HCT116 (cell line): ENCODE measurements around the gene SLX1A. TPM values are rescaled to one million over a fixed set of nuclear protein-coding genes. Genes with fewer than 3 reads are reported as not detected.

Experiments used
- ATAC-seq: fragments of 200-7000 bp; cut with Tn5 transposase; 2 replicates; pipeline ENCODE4 v1.9.1; 2020; ENCODE audit warnings: mild to moderate bottlenecking, moderate library complexity
- BruUV-seq: library from RNA; stranded (reverse); fragments of 400-500 nt; replicated peaks from 2 replicates; lab custom pipeline; 2021; lab: Mats Ljungman, UMichigan
- CTCF ChIA-PET: fragments of 300-600 bp; sonication (Branson Sonifier 250); formaldehyde crosslinking; loops from one replicate; lab custom pipeline; 2021; ENCODE audit warnings: antibody characterized with exemption; lab: Charles Lee
- POLR2A ChIA-PET: fragments of 300-600, 350-600 bp; sonication (Branson Sonifier 250); formaldehyde crosslinking; loops from one replicate; lab custom pipeline; 2021; ENCODE audit warnings: antibody characterized with exemption; lab: Charles Lee
- RAD21 ChIA-PET, 2 experiments: fragments of 300-600 bp; sonication (Branson Sonifier 250); formaldehyde crosslinking; loops; one replicate each; lab custom pipeline; 2023; ENCODE audit warnings: low total read pairs in 2 of 2; ENCODE audit not compliant: uncharacterized antibody in 2 of 2, unreplicated experiment in 2 of 2, low non-redundant PET in 1 of 2; lab: Charles Lee
- DNase-seq: peaks from one replicate; pipeline ENCODE4 v3.0.0-alpha.2; 2010; ENCODE audit warnings: low read depth, low spot score
- H2AFZ ChIP-seq: fragments of 200-600 bp; shearing (Covaris generic), sonication (generic); 2 replicates; pipeline ENCODE4 v1.6.1; 2017; ENCODE audit warnings: low read depth, mixed run types, mixed read lengths, antibody characterized with exemption, low read length; ENCODE audit not compliant: poor library complexity, severe bottlenecking
- H3K27ac ChIP-seq: 2 replicates; pipeline ENCODE4 v1.5.1; 2012; ENCODE audit warnings: low read depth, low read length
- H3K27me3 ChIP-seq: fragments of 200-600 bp; sonication (generic); 2 replicates; pipeline ENCODE4 v1.6.1; 2016; ENCODE audit warnings: mixed run types, low read length, mixed read lengths; ENCODE audit not compliant: insufficient read depth
- H3K36me3 ChIP-seq, 2 experiments: fragments of 200-500 bp in 1 of 2; fragments of 200-600 bp in 1 of 2; sonication (Bioruptor generic) in 1 of 2; sonication (generic) in 1 of 2; 2 replicates each; pipeline versions ENCODE4 v1.5.1 to v1.6.1; 2014 to 2016; ENCODE audit warnings: low read length in 2 of 2, inconsistent platforms in 1 of 2, mixed read lengths in 1 of 2, mixed run types in 1 of 2; ENCODE audit not compliant: insufficient read depth in 2 of 2, control insufficient read depth in 1 of 2
- H3K4me1 ChIP-seq, 2 experiments: fragments of 200-600 bp in 1 of 2; sonication (generic) in 1 of 2; 2 replicates each; pipeline versions ENCODE4 v1.5.1 to v1.6.1; 2012 to 2017; ENCODE audit warnings: low read length in 2 of 2, inconsistent platforms in 1 of 2, mild to moderate bottlenecking in 1 of 2, mixed read lengths in 1 of 2, mixed run types in 1 of 2, moderate library complexity in 1 of 2; ENCODE audit not compliant: insufficient read depth in 2 of 2, control insufficient read depth in 1 of 2
- H3K4me2 ChIP-seq: fragments of 200-600 bp; sonication (generic); 2 replicates; pipeline ENCODE4 v1.6.1; 2017; ENCODE audit warnings: mixed run types, low read length, mixed read lengths
- H3K4me3 ChIP-seq, 2 experiments: fragments of 200-600 bp in 1 of 2; sonication (generic) in 1 of 2; replicated peaks in 1 of 2; 2 replicates each; pipeline ENCODE4 v1.5.1; 2011 to 2016; ENCODE audit warnings: low read length in 2 of 2, control low read depth in 1 of 2, low read depth in 1 of 2, mild to moderate bottlenecking in 1 of 2, mixed read lengths in 1 of 2, mixed run types in 1 of 2
- H3K79me2 ChIP-seq: fragments of 200-600 bp; sonication (generic); 2 replicates; pipeline ENCODE4 v1.6.1; 2017; ENCODE audit warnings: mild to moderate bottlenecking, mixed run types, low read length, moderate library complexity, mixed read lengths; ENCODE audit not compliant: insufficient read depth
- H3K9ac ChIP-seq: fragments of 200-600 bp; sonication (generic); 2 replicates; pipeline ENCODE4 v1.6.1; 2016; ENCODE audit warnings: low read length, mixed read lengths
- H3K9me2 ChIP-seq: fragments of 200-600 bp; sonication (generic), shearing (Covaris generic); 2 replicates; pipeline ENCODE4 v1.6.1; 2017; ENCODE audit warnings: mixed run types, mild to moderate bottlenecking, moderate library complexity; ENCODE audit not compliant: insufficient read depth
- H3K9me3 ChIP-seq, 2 experiments: fragments of 200-500 bp in 1 of 2; fragments of 200-600 bp in 1 of 2; sonication (Bioruptor generic) in 1 of 2; sonication (generic) in 1 of 2; 2 replicates each; pipeline ENCODE4 v1.6.1; 2014 to 2017; ENCODE audit warnings: low read length in 2 of 2, mixed read lengths in 2 of 2, inconsistent platforms in 1 of 2, low read depth in 1 of 2, mild to moderate bottlenecking in 1 of 2, mixed run types in 1 of 2, moderate library complexity in 1 of 2; ENCODE audit not compliant: control insufficient read depth in 1 of 2, insufficient read depth in 1 of 2
- H4K20me1 ChIP-seq: fragments of 200-600 bp; sonication (generic), shearing (Covaris generic); 2 replicates; pipeline ENCODE4 v1.6.1; 2017; ENCODE audit warnings: mixed run types, mild to moderate bottlenecking, moderate library complexity; ENCODE audit not compliant: insufficient read depth
- CEBPB ChIP-seq: IDR thresholded peaks from 2 replicates; pipeline ENCODE4 v1.6.1; 2012; ENCODE audit warnings: low read depth
- EGR1 ChIP-seq: IDR thresholded peaks from 2 replicates; pipeline ENCODE4 v1.6.1; 2012; ENCODE audit warnings: low read depth
- FOSL1 ChIP-seq: IDR thresholded peaks from 2 replicates; pipeline ENCODE4 v1.6.1; 2012; ENCODE audit warnings: low read depth
- JUND ChIP-seq: IDR thresholded peaks from 2 replicates; pipeline ENCODE4 v1.6.1; 2012
- POLR2A ChIP-seq: IDR thresholded peaks from 2 replicates; pipeline ENCODE4 v1.7.0; 2011; ENCODE audit warnings: borderline replicate concordance; ENCODE audit not compliant: insufficient read depth, insufficient read length; ENCODE audit errors: extremely low read depth
- SIN3A ChIP-seq: IDR thresholded peaks from 2 replicates; pipeline ENCODE4 v1.6.1; 2012; ENCODE audit warnings: low read depth
- SP1 ChIP-seq: IDR thresholded peaks from 2 replicates; pipeline ENCODE4 v1.6.1; 2012; ENCODE audit warnings: low read depth
- SRF ChIP-seq: IDR thresholded peaks from 2 replicates; pipeline ENCODE4 v1.6.1; 2012; ENCODE audit warnings: low read depth
- YY1 ChIP-seq: IDR thresholded peaks from 2 replicates; pipeline ENCODE4 v1.6.1; 2011; ENCODE audit warnings: low read length, low read depth, moderate library complexity, mild to moderate bottlenecking; ENCODE audit not compliant: insufficient replicate concordance; ENCODE audit errors: extremely low read depth
- ZFX ChIP-seq: fragments of 450-650 bp; IDR thresholded peaks from 2 replicates; pipeline ENCODE4 v1.6.1; 2017
- ZNF274 ChIP-seq: fragments of 200-500 bp; sonication (Bioruptor generic); IDR thresholded peaks from 2 replicates; pipeline ENCODE4 v1.6.1; 2014; ENCODE audit warnings: mild to moderate bottlenecking, low read depth, low read length, inconsistent platforms
- intact Hi-C: fragments of 100-400 bp; cut with micrococcal nuclease; formaldehyde crosslinking; loops from 2 replicates; pipeline ENCODE4 v1.10.0; 2022
- total RNA-seq: library from RNA; stranded (reverse); gene quantifications from one replicate; pipeline ENCODE4 v1.2.1, GENCODE V29; 2021; ENCODE audit not compliant: unreplicated experiment
- TF ChIP-seq, protein P1 (sequence below): IDR thresholded peaks from 2 replicates; pipeline ENCODE4 v1.6.1; 2012
- TF ChIP-seq, protein P2 (sequence below), 3 experiments: fragments of 200-600 bp in 1 of 3; sonication (generic) in 1 of 3; IDR thresholded peaks in 2 of 3; conservative IDR thresholded peaks in 1 of 3; 2 replicates each; pipeline ENCODE4 v1.5.1; 2012 to 2017; ENCODE audit warnings: low read depth in 2 of 3, low read length in 2 of 3, antibody characterized with exemption in 1 of 3, borderline replicate concordance in 1 of 3, control low read depth in 1 of 3, mild to moderate bottlenecking in 1 of 3, mixed read lengths in 1 of 3, mixed run types in 1 of 3, moderate library complexity in 1 of 3; ENCODE audit not compliant: insufficient read depth in 1 of 3
- TF ChIP-seq, protein P3 (sequence below): IDR thresholded peaks from 2 replicates; pipeline ENCODE4 v1.6.1; 2012; ENCODE audit warnings: low read depth
- TF ChIP-seq, protein P4 (sequence below): IDR thresholded peaks from 2 replicates; pipeline ENCODE4 v1.6.1; 2012

SLX1A gene
- total RNA-seq, 1 experiment from 2014 or later = 48.3 TPM

DNA sequence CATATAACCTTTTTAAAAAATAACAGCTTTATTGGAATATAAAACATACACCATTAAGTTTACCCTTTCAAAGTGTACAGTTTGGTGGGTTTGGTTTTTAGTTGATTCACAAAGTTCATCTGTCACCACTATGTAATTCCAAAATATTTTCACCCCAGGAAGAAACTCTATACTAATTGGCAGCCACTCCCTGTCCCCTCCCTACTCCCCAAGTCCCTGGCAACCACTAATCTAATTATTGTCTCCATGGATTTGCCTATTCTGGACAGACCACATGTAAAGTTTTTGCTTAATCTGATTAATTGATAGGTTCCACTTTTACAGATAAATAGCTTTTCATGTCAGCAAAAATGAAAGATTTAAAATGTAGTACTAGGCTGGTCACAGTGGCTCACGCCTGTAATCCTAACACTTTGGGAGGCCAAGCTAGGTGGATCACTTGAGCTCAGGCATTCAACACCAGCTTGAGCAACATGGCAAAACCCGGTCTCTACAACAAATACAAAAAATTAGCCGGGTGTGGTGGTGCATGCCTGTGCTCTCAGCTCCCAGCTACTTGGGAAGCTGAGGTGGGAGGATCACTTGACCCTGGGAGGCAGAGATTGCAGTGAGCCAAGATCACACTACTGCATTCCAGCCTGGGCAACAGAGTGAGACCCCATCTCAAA, 45.7 kb upstream of the SLX1A start (continued):
- TF ChIP-seq, protein P1, sequence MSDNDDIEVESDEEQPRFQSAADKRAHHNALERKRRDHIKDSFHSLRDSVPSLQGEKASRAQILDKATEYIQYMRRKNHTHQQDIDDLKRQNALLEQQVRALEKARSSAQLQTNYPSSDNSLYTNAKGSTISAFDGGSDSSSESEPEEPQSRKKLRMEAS = no peak
- TF ChIP-seq SRF (no peak), YY1 (no peak)

DNA sequence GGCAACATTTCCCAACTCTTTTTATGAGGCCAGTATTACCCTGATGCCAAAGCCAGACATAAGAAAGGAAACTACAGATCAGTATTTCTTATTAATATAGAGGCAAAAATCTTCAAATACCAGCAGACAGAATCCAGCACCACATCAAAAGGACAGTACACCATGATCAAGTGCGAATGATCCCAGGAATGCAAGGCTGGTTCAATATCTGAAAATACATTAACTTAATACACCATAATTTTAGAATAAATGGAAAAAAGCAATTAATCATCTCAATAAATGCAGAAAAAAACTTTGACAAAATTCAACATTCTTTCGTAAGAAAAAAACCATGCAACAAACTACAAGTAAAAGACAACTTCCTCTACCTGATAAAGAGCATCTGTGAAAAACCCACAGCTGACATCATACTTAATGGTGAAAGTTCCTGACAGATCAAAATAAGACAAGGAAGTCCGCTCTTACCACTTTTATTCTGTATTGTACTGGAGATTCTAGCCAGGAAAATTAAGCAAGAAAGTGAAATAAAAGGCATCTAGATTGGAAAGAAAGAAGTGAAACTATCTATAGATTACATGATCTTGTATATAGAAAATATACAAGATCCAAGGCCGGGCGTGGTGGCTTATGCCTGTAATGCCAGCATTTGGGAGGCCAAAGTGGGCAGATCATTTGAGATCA, 44.3 kb upstream of the SLX1A start:
- Histone ChIP-seq H3K9me3 (peaks cover 0 to 4% of the 10 kb centered on the region in 2 experiments; a peak in 2 of 4 replicates), H3K27ac (no peak overlapping the region), H3K4me2 (no peak overlapping the region), H3K9me2 (no peaks in the 10 kb centered on the region), H3K4me3 (no peak overlapping the region), H3K36me3 (no peaks in the 10 kb centered on the region), H4K20me1 (no peaks in the 10 kb centered on the region), H3K79me2 (no peaks in the 10 kb centered on the region), H3K9ac (no peak overlapping the region), H3K4me1 (no peaks in the 10 kb centered on the region), H3K27me3 (no peaks in the 10 kb centered on the region), H2AFZ (no peak overlapping the region)
- TF ChIP-seq POLR2A (no peak), YY1 (no peak), SP1 (no peak), SRF (no peak), ZFX (no peak), JUND (no peak), FOSL1 (no peak), SIN3A (no peak), CEBPB (no peak), ZNF274 (no peak), EGR1 (no peak)
- TF ChIP-seq, protein P1 = no peak
- TF ChIP-seq, protein P2, sequence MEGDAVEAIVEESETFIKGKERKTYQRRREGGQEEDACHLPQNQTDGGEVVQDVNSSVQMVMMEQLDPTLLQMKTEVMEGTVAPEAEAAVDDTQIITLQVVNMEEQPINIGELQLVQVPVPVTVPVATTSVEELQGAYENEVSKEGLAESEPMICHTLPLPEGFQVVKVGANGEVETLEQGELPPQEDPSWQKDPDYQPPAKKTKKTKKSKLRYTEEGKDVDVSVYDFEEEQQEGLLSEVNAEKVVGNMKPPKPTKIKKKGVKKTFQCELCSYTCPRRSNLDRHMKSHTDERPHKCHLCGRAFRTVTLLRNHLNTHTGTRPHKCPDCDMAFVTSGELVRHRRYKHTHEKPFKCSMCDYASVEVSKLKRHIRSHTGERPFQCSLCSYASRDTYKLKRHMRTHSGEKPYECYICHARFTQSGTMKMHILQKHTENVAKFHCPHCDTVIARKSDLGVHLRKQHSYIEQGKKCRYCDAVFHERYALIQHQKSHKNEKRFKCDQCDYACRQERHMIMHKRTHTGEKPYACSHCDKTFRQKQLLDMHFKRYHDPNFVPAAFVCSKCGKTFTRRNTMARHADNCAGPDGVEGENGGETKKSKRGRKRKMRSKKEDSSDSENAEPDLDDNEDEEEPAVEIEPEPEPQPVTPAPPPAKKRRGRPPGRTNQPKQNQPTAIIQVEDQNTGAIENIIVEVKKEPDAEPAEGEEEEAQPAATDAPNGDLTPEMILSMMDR (IDR thresholded peaks at IDR 0.05 in 2 of 3, conservative IDR thresholded peaks at IDR 0.05 in 1 of 3; ENCODE audit: borderline replicate concordance in 1 of 3, insufficient read depth in 1 of 3, low read depth in 2 of 3, low read length in 2 of 3) = no peak
- TF ChIP-seq, protein P3, sequence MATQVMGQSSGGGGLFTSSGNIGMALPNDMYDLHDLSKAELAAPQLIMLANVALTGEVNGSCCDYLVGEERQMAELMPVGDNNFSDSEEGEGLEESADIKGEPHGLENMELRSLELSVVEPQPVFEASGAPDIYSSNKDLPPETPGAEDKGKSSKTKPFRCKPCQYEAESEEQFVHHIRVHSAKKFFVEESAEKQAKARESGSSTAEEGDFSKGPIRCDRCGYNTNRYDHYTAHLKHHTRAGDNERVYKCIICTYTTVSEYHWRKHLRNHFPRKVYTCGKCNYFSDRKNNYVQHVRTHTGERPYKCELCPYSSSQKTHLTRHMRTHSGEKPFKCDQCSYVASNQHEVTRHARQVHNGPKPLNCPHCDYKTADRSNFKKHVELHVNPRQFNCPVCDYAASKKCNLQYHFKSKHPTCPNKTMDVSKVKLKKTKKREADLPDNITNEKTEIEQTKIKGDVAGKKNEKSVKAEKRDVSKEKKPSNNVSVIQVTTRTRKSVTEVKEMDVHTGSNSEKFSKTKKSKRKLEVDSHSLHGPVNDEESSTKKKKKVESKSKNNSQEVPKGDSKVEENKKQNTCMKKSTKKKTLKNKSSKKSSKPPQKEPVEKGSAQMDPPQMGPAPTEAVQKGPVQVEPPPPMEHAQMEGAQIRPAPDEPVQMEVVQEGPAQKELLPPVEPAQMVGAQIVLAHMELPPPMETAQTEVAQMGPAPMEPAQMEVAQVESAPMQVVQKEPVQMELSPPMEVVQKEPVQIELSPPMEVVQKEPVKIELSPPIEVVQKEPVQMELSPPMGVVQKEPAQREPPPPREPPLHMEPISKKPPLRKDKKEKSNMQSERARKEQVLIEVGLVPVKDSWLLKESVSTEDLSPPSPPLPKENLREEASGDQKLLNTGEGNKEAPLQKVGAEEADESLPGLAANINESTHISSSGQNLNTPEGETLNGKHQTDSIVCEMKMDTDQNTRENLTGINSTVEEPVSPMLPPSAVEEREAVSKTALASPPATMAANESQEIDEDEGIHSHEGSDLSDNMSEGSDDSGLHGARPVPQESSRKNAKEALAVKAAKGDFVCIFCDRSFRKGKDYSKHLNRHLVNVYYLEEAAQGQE = no peak
- TF ChIP-seq, protein P4, sequence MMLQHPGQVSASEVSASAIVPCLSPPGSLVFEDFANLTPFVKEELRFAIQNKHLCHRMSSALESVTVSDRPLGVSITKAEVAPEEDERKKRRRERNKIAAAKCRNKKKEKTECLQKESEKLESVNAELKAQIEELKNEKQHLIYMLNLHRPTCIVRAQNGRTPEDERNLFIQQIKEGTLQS = no peak
- DNase-seq = no peak
- intact Hi-C loops = no loop called here
- ChIA-PET CTCF (no interaction called here), RAD21 (no interaction called here), POLR2A (no interaction called here)
- no peak for ATAC-seq
- BruUV-seq = no TSS peak
